Right atrium auricular region (tissue), 2 donors: ENCODE data around the gene BECN2. TPM values are rescaled to one million over a fixed set of nuclear protein-coding genes. Genes with fewer than 3 reads are reported as not detected.
"Not testable (repeated sequence)": the region's sequence is repeated elsewhere in the genome, so short reads cannot be mapped to it uniquely, and the experiment has no call there.

Source experiments
- DNase-seq: peaks from one replicate; pipeline ENCODE4 v3.0.0-alpha.2; 2019; ENCODE audit warnings: low spot score
- H3K27ac ChIP-seq, 2 donors: fragments of 200-600 bp; sonication (generic); 1 replicate in 1 of 2; 2 replicates in 1 of 2; pipeline ENCODE4 v1.5.1; 2016 to 2019
- H3K27me3 ChIP-seq, 2 donors: fragments of 200-600 bp; sonication (generic); one replicate each; pipeline versions ENCODE4 v1.5.1 to v1.6.0; 2017 to 2019
- H3K36me3 ChIP-seq: fragments of 200-600 bp; sonication (generic); one replicate; pipeline ENCODE4 v1.5.1; 2016
- H3K4me1 ChIP-seq, 2 donors: fragments of 200-600 bp; sonication (generic); one replicate each; pipeline versions ENCODE4 v1.5.1 to v1.6.0; 2017 to 2019
- H3K4me3 ChIP-seq, 2 donors: fragments of 200-600 bp; sonication (generic); 1 replicate in 1 of 2; 2 replicates in 1 of 2; pipeline ENCODE4 v1.5.1; 2017 to 2019; ENCODE audit warnings: mild to moderate bottlenecking in 1 of 2, moderate library complexity in 1 of 2
- H3K9me3 ChIP-seq, 2 donors: fragments of 200-600 bp; sonication (generic); one replicate each; pipeline ENCODE4 v1.5.1; 2019
- CTCF ChIP-seq, 2 donors: fragments of 200-600 bp; sonication (generic); IDR thresholded peaks; one replicate each; pipeline ENCODE4 v1.5.1; 2019; ENCODE audit warnings: antibody characterized with exemption in 2 of 2
- total RNA-seq, 2 donors: library from RNA; depleted of rRNA; stranded (reverse); fragments of >200 nt; gene quantifications; one replicate each; pipeline ENCODE4 v1.1.0, GENCODE V29; 2016

BECN2 gene
- total RNA-seq, 2 donors from 2014 or later, result not detected

GRCh38 chr1:241979926-241980325, 22.4 kb downstream of the BECN2 start:
- Histone ChIP-seq H3K9me3 (no peaks in the 10 kb centered on the region), H3K4me3 (no peak overlapping the region), H3K4me1 (no peaks in the 10 kb centered on the region), H3K36me3 (no peaks in the 10 kb centered on the region), H3K27ac (no peak overlapping the region), H3K27me3 (no peaks in the 10 kb centered on the region)
- no peak for TF ChIP-seq CTCF (IDR thresholded peaks at IDR 0.05)
- DNase-seq, result no peak

DNA sequence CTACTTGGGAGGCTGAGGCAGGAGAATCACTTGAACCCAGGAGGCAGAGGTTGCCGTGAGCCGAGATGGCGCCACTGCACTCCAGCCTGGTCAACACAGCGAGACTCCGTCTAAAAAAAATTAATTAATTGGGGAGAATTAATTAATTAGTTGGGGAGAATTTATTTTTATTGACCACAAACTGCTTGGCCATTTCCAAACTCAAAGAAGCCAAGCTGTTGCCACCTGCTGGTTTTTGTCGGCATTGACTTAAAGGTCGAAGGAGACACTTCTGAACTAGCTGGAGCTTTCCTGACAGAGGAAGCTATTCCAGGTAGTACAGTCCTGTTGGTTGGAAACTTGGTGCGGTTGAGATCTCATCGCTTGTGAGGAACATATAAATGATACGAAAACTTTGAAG, 28.2 kb downstream of the BECN2 start:
- Histone ChIP-seq H3K27me3 (no peaks in the 10 kb centered on the region), H3K4me1 (no peaks in the 10 kb centered on the region), H3K27ac (no peak overlapping the region), H3K36me3 (no peaks in the 10 kb centered on the region), H3K4me3 (no peak overlapping the region), H3K9me3 (no peaks in the 10 kb centered on the region)
- no peak for DNase-seq
- TF ChIP-seq CTCF (IDR thresholded peaks at IDR 0.05), result peak in 1 of 2 donors; percentile 53

GRCh38 chr1:241988389-241988930, 30.9 kb downstream of the BECN2 start:
- H3K36me3 ChIP-seq, result not testable (repeated sequence)

DNA sequence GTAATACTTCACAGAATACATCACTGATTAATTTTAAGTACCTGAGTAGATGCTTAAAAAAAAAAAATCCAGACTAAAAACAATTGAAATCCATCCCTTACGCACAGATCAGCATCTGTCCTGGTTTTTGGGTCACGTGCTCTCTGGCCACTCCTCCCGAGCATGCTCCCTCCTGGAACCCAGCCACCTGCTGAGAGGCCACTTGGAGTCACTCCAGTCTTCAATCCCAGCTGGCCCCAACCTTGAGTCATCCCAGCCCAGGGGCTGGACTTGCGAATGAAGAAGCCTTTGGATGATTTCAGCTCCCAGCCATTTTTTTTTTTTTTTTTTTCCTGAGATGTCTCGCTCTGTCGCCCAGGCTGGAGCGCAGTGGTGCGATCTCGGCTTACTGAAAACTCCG, 32.5 kb downstream of the BECN2 start:
- H3K9me3 ChIP-seq, result no peaks in the 10 kb centered on the region
- TF ChIP-seq CTCF (IDR thresholded peaks at IDR 0.05), result no peak
- H3K4me1 ChIP-seq, result no peaks in the 10 kb centered on the region
- no peak overlapping the region for H3K4me3 ChIP-seq
- no peaks in the 10 kb centered on the region for H3K27me3 ChIP-seq
- H3K27ac ChIP-seq, result no peak overlapping the region
- DNase-seq, result peak; percentile 76
- no peaks in the 10 kb centered on the region for H3K36me3 ChIP-seq

More at GRCh38 chr1:241988389-241988930, 30.9 kb downstream of the BECN2 start:
- DNase-seq, H3K27me3 ChIP-seq, H3K4me3 ChIP-seq, H3K27ac ChIP-seq, H3K4me1 ChIP-seq, H3K9me3 ChIP-seq: not testable (repeated sequence)

DNA sequence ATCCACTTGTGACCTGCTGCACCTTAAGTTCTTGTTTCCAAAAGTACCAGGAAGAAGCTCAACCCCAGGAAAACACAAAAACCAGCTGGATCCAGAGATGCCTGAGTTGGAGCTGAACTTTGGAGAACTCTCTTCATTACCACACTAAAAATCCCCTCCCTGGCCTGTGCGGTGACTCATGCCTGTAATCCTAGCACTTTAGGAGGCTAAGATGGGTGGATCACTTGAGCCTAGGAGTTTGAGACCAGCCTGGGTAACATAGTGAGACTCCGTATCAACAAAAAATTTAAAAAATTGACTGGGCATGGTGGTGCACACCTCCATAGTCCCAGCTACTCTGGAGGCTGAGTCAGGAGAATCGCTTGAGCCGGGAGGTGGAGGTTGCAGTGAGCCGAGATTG, 35.2 kb downstream of the BECN2 start:
- no peak overlapping the region for H3K4me3 ChIP-seq
- no peak for TF ChIP-seq CTCF (IDR thresholded peaks at IDR 0.05)
- H3K4me1 ChIP-seq, result no peaks in the 10 kb centered on the region
- DNase-seq, result no peak
- H3K27ac ChIP-seq, result no peak overlapping the region
- no peaks in the 10 kb centered on the region for H3K36me3 ChIP-seq
- H3K9me3 ChIP-seq, result no peaks in the 10 kb centered on the region
- H3K27me3 ChIP-seq, result no peaks in the 10 kb centered on the region

DNA sequence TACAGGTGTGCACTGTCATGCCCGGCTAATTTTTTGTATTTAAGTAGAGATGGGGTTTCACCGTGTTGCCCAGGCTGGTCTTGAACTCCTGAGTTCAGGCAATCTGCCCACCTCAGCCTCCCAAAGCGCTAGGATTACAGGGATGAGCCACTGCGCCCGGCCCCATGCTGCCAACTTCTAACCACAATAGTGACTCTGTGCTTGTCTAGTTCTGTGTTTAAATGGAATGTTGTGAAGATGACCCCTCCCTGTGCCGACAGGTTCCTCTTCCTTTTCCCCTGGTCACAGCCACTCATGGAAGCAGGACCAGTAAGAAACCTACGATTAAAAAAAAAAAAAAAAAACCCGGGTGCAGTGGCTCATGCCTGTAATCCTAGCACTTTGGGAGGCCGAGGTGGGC, 36.6 kb downstream of the BECN2 start:
- Histone ChIP-seq H3K36me3 (no peaks in the 10 kb centered on the region), H3K27ac (no peak overlapping the region), H3K27me3 (no peaks in the 10 kb centered on the region), H3K9me3 (no peaks in the 10 kb centered on the region), H3K4me3 (no peak overlapping the region), H3K4me1 (peaks cover 0 to 7% of the 10 kb centered on the region in 2 donors)
- no peak for TF ChIP-seq CTCF (IDR thresholded peaks at IDR 0.05)
- DNase-seq, result no peak
